Measurements from ENCODE around the gene MYBPC2.
"Not testable (repeated sequence)": the region's sequence is repeated elsewhere in the genome, so short reads cannot be mapped to it uniquely, and the experiment has no call there.

MYBPC2 gene

DNA sequence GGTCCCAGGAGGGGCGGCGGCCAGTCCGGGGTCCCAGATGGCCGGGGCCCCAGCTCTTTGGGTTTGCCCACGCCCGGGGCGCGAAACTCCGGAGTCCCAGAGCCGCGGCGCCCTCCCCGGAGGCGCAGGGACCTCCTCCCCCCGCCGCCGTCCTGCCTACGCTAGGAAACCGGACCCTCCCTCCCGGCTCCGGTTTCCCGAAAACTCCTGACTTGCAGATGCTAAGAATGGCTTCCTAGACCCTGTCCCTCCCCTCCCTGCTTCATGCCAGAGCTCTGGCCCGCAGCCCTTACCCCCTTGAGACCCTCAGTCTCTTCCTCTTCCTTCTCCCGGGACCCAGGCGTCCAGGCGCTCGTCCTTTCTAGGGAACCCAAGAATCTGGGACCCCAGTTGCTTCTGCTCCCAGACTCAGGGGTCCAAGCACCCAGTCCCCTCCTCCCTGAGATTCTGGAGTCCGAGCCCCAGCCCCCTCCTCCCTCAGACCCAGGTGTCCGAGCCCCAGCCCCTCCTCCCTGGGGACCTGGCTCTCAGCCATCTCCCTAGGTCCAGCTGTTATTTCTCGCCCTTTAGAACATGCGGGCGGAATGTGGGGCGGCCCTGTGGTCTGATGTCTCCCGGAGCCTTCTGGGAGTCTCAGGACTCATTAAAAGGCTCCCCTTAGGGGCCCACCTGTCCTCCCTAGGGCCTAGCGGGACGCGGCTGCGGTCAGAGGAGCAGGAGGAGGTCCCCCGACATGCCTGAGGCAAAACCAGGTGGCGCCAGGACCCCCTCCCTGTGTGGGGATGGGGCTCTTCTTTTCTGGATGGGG, at the start of gene MYBPC2:
Gene MYBPC2 (plus strand): TSS at position 672 of the 808 bp plus-strand sequence. CDS start 62 bp downstream, at position 734.
- no peak for DNase-seq

DNA sequence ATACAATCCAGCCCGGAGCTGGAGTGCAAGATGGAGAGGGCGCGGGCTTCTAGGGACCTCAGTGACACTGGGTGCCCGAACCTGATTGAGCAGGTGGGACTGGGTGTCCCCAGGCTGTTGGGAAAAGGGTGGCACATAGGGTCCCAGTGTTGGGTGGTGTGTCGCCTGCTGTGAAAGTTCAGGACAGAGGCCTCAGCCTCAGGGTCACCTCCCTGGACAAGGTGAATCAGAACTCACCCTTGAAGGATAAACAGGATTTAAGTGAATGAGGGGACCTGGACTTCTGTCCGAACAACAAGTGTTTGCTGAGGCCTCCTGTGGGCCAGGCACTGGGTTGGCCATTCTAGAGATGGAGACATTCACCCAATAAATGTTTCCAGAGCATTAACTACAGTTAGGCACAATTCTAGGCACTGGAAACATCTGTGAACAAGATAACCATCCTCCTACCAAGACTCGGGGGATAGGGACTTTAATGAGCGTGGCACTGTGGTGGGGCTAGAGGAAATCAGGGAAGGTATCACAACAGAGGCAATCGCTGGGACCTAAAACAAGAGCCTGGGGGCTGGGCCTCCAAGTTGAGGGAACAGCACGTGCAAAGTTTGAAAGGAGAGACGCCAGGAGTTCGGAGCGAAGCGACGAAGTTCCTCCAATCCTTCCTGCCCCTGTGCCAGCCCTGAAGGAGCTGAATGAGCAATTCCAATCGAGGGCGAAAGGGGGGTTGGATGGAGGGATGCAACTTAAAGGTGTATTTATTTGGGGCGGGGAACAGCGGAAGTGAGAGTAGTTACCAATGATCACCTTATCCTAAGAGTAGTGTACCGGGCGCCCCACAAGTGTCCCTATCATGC, 49.5 kb upstream of the MYBPC2 start:
- DNase-seq: no peak

DNA sequence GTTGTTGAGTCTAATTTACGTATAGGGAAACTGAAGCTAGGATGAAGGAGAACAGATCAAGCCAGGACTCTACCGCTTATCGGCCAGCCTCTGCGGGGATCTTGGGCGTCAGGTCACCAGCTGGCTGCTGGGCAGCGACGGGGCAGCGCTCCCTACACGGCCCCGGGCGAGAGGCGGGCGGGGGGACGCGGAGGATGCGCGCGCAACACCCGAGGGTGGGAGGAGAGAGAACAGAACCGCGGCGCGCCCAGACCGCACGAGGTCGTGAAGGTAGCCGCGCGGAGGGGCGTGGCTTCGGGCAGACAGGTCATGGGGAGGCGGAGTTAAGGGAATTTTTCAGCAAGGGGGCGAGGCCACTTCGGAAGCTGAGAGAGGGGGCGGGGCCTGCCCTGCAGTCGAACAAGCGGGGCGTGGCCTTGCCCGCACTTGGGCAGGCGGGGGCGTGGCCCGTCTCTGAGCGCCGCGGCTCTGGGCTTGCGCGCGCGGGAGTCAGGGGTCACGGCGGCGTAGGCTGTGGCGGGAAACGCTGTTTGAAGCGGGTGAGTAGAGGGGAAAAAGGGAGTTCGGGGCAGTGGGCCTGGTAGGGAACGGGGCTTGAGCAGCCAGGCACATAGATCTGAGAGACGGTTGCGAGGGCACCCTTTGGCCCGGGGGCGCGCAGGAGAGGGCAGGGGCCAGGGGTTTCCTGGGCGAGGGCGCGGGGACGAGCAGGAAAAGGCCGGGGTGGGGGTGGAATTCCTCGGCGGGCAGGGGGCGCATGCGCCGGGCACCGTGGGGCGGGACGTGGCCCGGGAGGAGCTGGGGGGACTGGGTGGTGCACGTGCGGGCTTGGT, 48.6 kb upstream of the MYBPC2 start, which contains the start of gene POLD1:
Gene POLD1 (plus strand): TSS at position 496 of the 833 bp plus-strand sequence. CDS start 14,505 bp downstream, outside the sequence.
- peak; percentile 99 for DNase-seq

DNA sequence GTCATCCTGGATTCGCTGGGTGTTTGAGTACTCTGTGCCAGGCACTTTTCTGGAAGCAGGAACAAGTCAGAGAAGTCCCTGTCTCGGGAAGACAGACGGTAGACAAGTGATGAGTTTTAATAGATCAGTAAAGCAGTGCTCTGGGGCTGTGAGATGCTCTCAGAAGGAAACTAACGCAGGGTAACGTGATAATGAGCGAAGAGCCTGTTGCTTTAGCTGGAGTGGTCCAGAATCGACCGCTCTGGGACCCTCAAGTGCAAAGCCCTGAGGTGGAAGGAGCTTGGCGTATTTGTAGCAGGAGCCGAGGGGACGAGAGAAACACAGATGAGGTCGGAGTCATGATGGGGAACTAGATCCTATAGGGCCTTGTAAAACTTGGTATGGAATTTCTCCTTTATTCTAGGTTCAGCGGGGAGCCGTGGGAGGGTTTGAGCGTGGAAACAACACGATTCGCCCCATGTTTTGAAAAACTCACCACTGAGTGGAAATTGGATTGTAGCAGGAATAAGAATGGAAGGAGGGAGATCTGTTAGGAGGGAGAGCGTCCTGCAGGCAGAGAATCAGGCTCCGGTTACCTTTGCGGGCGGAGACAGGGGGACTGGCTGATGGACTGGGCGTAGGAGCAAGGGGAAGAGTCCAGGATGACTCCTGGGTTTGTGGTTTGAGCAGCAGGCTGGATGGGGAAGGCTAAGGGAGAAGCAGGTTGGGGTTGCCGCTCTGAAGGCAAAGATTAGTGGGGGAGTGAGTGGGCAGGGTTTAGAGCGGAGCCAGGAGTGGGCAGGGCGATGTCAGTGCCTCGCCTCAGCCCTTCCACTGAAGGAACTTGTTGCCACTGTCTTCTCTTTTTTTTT, 47.8 kb upstream of the MYBPC2 start:
- no peak for DNase-seq

DNA sequence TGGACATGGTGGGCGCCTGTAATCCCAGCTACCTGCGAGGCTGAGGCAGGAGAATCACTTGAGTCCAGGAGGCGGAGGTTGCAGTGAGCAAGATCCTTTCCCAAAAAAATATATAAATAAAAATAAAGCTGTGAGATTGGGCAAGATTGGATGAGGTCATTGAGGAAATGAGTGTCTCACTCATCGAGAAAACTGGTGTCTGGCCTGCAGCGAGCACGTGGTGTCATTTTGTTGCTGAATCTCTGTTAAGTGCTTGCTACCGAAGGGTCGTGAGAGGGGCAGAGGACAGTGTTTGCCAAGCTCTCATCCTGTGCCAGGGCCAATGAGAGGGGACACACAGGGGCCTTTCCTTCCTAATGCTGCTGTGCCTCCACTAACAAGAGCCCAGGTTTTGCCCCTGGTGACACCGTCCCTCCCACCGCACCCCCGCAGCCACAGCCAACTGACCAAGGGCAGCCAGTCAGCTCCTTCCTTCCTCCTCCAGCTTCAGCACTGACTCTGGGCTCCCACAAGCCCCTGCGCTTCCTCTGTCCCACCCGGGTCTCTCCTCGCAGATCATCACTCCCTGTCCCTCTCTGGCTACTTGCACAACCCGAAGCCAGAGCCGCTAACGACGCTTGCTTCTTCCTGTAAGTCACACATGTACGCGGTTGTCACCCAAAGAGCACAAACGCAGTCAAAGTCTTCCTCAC, 45.4 kb upstream of the MYBPC2 start:
- DNase-seq: peak in 1 of 2 donors; percentile 53

DNA sequence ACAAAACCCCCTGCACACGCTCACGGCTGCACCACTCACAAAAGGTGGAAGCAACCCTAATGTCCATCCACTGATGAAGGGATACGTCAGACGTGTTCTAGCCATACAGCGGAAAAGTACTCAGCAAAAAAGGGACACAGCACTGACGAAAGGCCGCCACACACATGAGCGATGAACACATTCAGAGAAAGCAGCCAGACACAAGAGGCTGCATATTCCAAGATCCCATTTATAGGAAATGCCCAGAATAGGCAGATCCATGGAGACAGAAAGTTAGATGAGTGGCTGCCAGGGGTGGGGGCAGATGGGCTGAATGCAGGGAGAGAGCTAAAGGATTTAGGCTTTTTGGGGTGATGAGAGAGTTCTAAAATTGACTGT, 44.8 kb upstream of the MYBPC2 start:
- DNase-seq: no peak

DNA sequence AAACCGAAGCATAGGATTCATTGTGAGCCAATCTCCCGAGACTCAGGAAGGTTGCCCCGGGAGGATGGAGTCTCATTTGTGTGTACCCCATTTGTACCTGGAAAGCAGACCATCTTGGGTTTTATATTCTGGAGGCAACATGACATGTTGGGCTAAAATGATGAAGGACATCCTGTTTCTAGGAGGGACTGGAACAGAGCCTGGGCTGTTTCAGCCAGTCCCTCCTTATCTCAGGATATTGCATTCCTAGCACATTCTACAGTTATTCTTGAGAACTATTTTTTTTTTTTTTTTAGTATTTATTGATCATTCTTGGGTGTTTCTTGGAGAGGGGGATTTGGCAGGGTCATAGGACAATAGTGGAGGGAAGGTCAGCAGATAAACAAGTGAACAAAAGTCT, 42.4 kb upstream of the MYBPC2 start:
- not testable (repeated sequence) for DNase-seq

DNA sequence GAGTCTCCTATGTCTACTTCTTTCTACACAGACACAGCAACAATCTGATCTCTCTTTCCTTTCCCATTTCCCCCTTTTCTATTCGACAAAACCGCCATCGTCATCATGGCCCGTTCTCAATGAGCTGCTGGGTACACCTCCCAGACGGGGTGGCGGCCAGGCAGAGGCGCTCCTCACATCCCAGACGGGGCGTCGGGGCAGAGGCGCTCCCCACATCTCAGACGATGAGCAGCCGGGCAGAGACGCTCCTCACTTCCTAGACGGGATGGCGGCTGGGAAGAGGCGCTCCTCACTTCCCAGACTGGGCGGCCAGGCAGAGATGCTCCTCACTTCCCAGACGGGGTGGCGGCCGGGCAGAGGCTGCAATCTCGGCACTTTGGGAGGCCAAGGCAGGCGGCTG, 41.7 kb upstream of the MYBPC2 start:
- not testable (repeated sequence) for DNase-seq

DNA sequence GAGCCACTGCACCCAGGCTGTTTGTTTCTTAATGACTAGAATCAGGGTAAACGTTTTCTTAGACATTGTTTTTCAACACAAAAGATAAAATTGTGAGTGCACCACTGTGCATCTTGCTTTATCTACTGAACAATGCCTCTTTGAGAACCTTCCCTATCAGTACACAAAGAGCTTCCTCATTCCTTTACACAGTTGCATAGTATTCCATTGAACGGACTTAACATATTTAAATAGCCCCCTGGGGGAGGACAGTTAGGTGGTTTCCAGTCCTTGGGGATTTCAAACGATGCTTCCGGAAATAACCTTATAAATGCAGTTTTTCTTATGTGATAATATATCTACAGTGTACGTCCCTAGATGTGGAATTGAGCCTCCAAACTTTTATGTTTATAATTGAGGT, 39.9 kb upstream of the MYBPC2 start:
- no peak for DNase-seq

DNA sequence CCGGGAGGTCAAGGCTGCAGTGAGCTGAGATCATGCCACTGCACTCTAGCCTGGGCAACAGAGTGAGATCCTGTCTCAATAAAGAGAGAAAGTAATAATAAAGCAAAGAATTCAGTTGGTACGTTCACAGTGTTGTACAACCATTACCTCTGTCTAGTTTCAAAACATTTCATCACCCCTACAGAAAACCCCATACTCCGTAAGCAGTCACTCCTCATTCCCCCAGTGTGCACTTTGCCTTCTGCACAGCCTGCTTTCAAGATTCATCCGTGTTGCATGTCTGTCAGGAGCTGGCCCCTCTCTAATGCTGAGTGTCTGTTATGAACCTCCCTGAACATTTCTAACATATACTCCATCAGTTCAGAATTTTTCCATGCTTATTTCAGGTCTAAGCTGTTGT, 39.1 kb upstream of the MYBPC2 start:
- no peak for DNase-seq

DNA sequence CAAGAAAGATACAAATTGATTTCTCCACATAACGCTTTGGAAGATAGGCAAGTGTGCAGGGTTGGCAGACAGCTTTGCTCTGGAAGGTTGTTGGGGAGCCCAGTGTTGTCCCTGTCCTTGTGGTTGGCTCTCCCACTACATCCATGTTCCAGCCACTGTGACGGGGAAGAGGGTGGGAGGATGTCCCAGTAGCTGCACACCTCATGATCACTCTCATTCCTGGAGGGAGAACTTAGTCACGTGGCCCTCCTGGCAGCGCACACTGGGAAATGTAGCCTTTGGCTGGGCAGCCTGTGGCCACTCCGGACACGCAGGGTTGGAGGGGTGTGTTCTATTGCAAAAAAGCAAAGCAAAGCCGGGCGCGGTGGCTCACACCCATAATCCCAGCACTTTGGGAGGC, 38.7 kb upstream of the MYBPC2 start:
- DNase-seq: no peak

DNA sequence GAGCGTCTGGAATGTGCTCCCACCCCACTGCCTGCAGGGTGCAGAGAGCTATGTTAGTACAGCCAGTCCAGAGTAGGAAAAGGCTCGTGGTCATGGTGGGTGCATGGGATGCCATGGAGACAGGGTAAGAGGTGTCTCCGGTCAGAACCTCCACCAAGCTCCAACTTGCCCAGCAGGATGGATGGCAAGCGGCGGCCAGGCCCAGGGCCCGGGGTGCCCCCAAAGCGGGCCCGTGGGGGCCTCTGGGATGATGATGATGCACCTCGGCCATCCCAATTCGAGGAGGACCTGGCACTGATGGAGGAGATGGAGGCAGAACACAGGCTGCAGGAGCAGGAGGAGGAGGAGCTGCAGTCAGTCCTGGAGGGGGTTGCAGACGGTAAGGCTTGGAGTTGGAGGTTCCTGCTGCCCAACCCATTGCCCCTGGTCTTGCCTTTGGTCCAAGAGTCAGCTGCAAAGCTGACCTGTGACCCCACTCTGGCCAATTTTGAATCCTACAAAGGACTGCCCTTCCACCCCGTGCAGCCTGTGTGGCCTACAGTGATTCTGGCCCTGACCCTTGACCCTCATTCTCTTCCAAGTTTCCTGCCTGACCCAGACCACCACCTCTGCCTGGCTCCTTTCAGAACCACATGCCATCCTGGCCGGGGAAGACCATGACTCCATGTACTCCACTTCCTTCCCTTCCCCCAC, 33.9 kb upstream of the MYBPC2 start:
- no peak for DNase-seq

DNA sequence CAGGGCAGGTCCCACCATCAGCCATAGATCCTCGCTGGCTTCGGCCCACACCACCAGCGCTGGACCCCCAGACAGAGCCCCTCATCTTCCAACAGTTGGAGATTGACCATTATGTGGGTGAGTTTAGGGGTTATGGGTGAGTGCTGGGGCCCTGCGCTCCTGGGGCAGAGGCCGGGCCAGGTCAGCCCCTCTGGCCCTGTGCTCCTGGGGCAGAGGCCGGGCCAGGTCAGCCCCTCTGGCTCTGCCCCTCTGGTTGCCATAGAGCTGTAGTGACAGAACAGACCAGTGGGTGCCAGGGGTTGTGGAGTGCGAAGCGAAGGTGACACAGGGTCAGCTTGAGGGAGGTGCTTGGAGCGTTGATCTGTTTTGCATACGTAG, 33.3 kb upstream of the MYBPC2 start:
- no peak for DNase-seq

DNA sequence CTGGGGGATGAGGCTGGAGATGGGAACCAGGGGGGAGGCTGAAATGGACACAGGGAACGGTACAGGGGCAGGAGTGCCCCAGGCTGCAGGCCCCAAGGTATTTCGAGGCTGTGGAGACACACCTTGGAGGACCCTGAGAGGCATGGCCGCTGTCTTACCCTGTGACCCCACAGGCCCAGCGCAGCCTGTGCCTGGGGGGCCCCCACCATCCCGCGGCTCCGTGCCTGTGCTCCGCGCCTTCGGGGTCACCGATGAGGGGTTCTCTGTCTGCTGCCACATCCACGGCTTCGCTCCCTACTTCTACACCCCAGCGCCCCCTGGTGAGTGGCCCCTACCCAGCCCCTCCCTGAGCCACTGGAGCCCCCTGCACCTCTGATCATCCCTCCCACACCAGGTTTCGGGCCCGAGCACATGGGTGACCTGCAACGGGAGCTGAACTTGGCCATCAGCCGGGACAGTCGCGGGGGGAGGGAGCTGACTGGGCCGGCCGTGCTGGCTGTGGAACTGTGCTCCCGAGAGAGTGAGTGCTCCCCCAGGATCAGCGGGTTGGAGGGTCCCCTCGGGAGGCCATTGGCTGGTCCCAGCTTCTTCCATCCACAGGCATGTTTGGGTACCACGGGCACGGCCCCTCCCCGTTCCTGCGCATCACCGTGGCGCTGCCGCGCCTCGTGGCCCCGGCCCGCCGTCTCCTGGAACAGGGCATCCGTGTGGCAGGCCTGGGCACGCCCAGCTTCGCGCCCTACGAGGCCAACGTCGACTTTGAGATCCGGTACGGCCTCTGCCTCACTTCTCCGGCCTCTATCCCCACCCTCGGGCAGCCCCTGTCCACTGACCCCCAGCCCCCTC, 30.9 kb upstream of the MYBPC2 start:
- DNase-seq: no peak

DNA sequence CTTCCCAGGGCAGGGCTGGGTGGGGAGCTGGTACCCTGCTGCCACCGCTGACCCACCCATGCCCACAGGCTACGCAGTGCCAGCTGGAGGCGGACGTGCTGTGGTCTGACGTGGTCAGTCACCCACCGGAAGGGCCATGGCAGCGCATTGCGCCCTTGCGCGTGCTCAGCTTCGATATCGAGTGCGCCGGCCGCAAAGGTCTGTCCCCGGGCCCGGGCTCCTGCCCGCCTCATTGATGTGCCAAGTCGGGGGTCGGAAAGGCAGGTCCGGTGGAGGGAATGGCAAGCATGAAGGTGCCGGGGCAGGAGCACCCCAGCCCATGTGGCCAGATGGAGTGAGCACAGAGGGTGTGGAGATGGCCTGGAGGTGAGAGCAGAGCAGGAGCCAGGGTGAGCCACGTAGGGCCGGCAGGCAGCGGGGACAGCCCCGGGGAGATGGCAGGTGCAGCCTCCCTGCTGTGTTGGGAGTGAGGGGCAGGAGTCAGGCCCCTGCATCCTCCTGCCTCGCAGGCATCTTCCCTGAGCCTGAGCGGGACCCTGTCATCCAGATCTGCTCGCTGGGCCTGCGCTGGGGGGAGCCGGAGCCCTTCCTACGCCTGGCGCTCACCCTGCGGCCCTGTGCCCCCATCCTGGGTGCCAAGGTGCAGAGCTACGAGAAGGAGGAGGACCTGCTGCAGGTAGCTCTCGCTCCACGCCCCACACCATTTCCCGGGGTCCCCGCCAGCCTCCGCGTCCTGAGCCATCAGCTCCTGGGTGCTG, 30.0 kb upstream of the MYBPC2 start:
- no peak for DNase-seq

DNA sequence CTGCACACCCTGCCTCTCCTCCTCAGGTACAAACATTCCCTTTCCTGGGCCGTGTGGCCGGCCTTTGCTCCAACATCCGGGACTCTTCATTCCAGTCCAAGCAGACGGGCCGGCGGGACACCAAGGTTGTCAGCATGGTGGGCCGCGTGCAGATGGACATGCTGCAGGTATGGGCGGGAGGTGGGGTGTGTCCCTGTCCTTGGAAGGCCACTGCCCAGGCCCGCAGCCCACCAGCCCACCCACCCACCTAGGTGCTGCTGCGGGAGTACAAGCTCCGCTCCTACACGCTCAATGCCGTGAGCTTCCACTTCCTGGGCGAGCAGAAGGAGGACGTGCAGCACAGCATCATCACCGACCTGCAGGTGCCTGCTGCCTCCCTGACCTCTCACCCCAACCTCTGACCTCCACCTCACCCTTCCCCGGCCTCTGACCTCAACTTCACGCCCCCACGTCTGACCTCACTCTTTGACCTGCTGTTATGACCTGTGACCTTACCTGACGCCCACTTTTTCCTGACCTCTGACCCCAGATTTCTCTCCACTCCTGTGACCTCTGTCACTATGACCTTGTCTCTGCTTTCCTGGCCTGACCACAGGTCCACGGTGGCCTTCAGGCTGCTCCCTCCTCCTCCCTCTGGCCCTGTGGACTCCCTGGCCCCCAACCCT, 26.4 kb upstream of the MYBPC2 start:
- no peak for DNase-seq

DNA sequence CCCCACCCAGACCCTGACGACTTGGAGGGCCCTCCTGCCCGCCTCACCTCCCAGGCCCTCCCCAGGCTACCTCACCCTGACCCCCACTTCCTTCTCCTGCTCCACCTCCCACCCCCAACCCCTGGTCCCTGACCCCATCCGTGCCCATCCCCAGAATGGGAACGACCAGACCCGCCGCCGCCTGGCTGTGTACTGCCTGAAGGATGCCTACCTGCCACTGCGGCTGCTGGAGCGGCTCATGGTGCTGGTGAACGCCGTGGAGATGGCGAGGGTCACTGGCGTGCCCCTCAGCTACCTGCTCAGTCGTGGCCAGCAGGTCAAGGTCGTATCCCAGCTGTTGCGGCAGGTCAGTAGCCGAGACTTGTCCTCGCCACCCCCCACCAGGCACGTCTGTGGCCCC, 25.9 kb upstream of the MYBPC2 start:
- DNase-seq: no peak

DNA sequence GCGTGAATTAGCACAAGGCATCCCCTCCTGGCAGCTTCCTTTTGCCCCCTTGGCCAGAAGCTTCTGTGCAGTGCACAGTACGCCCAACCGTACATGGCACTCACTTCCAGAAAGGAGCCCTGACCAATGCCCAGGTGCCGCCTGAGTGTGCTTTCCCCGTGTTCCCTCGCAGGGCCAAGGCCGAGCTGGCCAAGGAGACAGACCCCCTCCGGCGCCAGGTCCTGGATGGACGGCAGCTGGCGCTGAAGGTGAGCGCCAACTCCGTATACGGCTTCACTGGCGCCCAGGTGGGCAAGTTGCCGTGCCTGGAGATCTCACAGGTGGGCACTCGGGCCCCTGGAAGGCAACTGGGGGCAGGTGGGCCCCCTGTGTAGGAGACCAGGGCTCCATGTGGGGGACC, 23.3 kb upstream of the MYBPC2 start:
- no peak for DNase-seq

DNA sequence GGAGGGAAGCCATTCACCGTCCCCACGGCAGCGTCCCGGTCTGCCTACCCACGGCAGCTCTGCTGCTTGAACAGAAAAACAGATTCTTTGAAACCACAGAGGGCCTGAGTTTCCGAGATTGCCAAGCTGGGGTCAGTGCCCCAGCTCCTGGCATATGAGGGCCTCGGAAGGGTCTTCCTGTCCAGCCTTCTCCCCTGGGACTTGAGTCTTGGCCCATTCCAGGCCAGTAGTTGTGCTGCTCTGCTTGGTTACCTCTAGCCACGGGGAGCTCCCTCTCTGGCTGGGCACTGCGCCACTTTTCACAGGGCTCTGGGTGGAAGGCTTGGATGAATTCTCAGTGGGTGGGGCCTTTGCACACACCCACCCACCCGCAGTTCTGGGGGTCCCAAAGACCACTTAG, 22.6 kb upstream of the MYBPC2 start:
- no peak for DNase-seq
